Stimulated activated CD8-positive, alpha-beta memory T cell treated with anti-CD3 and anti-CD28 coated beads, Interleukin-7, amount 100 ng/mL, for 48 hours (primary cell): ENCODE results near the gene CROCC.
A peak's percentile ranks its signal among the peaks of the same experiment; 100 is the strongest.
"Not testable (repeated sequence)": the region's sequence is repeated elsewhere in the genome, so short reads cannot be mapped to it uniquely, and the experiment has no call there.

Source experiments
- DNase-seq, 2 donors: peaks; one replicate each; pipeline ENCODE4 v3.0.0-alpha.2; 2020; ENCODE audit warnings: low read depth in 1 of 2; ENCODE audit errors: extremely low read depth in 1 of 2

CROCC gene, protein sequence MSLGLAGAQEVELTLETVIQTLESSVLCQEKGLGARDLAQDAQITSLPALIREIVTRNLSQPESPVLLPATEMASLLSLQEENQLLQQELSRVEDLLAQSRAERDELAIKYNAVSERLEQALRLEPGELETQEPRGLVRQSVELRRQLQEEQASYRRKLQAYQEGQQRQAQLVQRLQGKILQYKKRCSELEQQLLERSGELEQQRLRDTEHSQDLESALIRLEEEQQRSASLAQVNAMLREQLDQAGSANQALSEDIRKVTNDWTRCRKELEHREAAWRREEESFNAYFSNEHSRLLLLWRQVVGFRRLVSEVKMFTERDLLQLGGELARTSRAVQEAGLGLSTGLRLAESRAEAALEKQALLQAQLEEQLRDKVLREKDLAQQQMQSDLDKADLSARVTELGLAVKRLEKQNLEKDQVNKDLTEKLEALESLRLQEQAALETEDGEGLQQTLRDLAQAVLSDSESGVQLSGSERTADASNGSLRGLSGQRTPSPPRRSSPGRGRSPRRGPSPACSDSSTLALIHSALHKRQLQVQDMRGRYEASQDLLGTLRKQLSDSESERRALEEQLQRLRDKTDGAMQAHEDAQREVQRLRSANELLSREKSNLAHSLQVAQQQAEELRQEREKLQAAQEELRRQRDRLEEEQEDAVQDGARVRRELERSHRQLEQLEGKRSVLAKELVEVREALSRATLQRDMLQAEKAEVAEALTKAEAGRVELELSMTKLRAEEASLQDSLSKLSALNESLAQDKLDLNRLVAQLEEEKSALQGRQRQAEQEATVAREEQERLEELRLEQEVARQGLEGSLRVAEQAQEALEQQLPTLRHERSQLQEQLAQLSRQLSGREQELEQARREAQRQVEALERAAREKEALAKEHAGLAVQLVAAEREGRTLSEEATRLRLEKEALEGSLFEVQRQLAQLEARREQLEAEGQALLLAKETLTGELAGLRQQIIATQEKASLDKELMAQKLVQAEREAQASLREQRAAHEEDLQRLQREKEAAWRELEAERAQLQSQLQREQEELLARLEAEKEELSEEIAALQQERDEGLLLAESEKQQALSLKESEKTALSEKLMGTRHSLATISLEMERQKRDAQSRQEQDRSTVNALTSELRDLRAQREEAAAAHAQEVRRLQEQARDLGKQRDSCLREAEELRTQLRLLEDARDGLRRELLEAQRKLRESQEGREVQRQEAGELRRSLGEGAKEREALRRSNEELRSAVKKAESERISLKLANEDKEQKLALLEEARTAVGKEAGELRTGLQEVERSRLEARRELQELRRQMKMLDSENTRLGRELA (N-terminal part only)

GRCh38 chr1:16921391-16922185 is at the start of gene CROCC:
TSS of gene CROCC (plus strand) at chr1:16921931. CDS start at chr1:16922019, 88 bp downstream.
- DNase-seq = peak in 1 of 2 donors; percentile 60

GRCh38 chr1:16872152-16873075 is 49.3 kb upstream of the CROCC start:
- DNase-seq = peak; percentile 58 to 60

GRCh38 chr1:16873076-16873879 is 48.5 kb upstream of the CROCC start:
- DNase-seq = not testable (repeated sequence)

DNA sequence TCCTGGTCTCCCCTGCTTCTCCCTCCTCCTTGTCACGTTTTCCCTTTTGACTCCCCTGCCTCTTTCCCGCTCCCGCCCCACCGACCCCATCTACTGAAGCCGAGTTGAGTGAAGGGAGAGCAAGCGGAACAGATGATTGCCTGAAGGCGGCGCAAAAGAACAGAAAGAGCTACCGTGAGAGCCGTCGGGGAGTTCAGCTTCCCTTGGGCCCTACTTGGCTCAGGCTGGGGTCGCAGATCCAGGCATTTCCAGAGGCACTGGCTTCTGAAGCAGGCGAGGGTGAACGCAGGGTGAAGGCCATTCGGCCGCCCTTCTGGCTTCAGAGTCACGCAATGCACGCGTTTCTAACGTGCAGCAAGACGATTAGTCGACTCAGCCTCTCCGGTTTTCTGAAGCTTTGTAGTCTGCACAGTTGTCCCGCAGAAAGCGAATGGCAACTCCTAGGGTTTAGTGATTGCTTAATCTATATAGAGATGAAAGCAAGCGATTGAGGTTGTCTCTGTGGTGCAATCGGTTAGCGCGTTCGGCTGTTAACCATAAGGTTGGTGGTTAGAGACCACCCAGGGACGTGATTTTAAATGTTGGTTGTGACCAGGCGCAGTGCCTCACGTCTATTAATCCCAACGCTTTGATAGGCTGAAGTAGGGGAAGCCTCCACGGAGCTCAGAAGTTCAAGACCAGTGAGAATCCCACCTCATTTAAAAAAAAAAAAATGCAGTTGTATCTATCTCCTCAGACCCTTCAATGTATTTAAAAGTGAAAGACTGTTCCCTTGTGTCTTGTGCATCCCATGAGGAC is 46.6 kb upstream of the CROCC start:
- DNase-seq = not testable (repeated sequence)

DNA sequence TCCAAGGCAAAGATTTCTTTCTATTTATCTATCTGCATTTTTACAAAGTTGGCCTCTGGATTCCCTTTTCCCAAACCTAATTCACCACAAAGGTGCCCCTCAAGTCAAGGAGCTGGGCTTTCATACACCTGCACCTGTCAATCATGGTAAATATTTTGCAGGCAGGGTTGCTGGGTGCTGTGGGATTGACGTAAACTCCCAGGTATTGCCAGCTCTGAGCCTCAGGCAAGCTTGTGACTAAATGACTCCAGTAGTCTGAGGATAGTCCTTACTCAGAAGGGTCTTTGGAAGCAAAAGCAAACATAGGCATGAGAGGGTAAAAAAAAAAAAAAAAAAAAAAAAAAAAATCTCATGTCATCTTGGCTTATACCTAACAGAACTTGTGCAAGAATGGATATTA is 40.0 kb upstream of the CROCC start:
- DNase-seq = not testable (repeated sequence)

GRCh38 chr1:16882986-16883385 is 38.7 kb upstream of the CROCC start:
- no peak for DNase-seq

DNA sequence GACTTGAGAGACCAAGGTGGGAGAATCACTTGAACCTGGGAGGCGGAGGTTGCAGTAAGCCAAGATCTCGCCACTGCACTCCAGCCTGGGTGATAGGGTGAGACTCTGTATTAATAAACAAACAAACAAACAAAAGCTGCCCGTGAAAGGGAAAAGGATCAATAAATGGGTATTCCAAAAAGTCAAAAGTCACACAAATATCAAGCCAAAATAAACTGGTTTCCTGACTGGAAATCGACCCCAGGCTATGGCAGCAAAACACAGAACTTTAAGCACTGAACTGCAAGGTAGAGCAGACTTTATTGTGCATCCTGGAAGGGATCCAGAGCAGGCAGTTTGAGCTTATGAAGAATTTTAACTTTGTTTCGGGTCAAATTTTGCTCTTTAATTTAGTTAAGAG is 37.2 kb upstream of the CROCC start:
- not testable (repeated sequence) for DNase-seq

DNA sequence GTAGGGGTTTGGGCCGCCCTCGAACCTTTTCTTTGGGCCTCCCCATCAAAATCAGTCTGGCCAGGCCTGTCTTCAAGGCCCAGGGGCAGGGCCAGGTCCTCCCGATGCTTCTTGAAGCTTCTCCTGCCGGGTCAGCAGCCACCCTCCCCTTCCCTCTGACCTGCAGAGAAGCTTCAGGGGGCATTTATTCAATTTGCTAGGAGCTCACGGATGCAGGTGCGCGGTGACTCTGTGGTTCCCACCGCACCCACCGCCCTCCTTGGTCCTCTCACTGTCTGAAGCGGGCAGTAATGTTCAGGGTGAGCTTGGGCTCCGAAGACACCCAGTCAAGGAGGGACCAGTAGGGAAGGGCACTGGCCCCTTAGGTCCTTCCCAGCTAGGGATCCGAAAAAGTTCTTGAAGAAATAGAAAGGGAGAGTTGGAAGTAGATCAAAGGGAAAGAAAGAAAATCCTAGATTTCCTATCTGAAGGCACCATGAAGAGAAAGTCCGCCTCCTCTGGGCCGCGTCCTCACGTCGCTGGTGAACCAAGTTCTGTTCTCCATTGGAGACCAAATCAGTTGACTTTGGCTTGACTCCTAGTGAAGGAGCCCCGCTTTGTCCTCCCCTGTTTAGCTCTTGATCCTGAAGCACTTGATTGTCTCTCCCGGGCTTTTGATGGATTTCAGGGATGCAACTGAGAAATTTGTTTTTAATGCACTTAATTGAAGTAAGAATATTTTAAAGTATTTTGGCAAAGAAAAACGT is 34.7 kb upstream of the CROCC start:
- DNase-seq = no peak

DNA sequence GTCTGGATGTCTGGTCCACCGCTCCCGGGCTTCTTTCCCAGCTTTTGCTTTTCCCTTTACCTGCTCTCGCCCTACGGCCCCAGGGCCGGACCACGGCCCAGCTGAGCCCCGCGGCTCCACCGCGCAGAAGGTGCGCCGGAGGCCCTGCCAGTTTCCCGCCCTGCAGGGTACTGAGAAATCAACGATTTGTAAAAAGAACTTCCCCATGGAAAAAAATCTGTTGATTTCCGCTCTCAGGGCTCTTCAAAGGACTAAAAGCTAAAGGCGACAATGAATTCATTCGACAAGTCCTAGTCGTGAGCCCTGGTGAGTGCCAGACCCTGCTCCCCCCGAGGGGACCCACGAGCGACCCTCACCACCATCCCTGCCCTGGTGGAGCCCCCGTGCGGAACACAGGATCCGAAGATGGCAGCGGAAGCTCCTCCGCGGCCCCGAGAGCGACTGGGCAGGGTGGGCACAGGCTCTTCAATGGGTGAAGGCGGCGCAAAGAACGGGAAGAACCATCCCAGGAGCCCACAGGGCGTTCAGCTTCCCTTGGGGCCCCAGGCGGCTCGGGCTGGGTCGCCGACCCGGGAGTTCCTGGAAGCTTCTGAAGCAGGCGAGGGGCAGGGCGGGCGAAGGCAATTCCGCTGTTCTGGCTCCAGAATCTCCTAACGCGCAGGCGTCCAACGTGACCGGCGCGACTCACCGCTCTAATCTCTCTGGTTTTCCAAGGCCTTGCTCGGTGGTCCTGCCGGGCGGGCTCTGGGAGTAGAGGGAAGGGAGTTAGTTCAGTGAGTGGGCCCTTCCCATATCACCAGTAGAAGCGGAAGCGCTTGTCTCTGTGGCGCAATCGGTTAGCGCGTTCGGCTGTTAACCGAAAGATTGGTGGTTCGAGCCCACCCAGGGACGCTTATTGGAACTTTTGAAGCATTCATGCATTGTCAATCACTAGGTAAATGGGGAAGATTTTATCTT is 32.6 kb upstream of the CROCC start:
- DNase-seq = peak; percentile 56 to 59

- not testable (repeated sequence) for DNase-seq
These were observed 31.2 kb upstream of the CROCC start for GRCh38 chr1:16890539-16891021.

GRCh38 chr1:16891057-16891456 is 30.7 kb upstream of the CROCC start:
- DNase-seq = not testable (repeated sequence)

DNA sequence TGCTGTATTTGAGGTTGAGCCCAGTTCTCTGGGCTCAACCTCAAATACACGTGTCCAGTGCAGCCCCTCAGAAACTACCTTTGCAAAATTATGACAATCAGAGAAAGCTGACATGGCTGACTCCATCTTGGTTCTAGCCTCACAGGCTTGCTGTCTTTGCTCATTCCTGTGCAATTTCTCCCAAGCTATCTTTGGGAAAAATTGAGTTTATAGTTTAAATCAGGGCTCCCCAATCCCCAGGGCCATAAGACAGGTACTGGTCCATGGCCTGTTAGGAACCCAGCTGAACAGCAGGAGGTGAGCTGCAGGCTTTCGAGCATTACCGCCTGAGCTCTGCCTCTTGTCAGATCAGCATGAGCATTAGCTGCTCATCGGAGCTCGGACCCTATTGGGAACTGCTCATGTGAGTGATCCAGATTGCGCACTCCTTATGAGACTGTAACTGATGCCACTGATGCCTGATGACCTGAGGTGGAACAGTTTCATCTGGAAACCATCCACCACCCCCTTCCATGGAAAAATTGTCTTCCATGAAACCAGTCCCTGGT is 28.7 kb upstream of the CROCC start:
- not testable (repeated sequence) for DNase-seq

GRCh38 chr1:16893796-16894195 is 27.9 kb upstream of the CROCC start:
- DNase-seq = not testable (repeated sequence)

DNA sequence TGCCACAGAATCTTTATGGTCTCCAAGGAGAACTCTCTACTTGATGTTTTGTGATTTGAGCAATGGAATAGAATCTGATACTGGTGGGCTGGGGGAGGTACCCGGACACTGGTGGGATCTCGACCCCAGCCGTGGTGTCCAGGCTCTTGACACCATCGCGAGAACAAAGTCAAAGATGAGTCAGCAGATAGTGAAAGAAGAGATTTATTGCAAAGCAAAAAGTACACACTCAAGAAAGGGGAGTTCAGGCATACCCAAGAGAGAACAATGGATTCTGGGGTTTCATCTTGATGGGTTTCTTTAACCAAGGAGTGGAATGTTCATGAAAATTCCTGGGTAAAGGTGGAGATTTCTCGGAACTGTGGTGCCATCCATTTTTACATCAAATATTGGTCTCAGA is 27.4 kb upstream of the CROCC start:
- not testable (repeated sequence) for DNase-seq

- not testable (repeated sequence) for DNase-seq
These were observed 26.5 kb upstream of the CROCC start for GRCh38 chr1:16895233-16895597.
